ENCODE data around the gene LRIT1.

LRIT1 gene

GRCh38 chr10:84181631-84182030 is 59.7 kb downstream of the LRIT1 start:
- H3K27ac ChIP-seq = peak overlapping the region; percentile 95
- TF ChIP-seq, protein P1, sequence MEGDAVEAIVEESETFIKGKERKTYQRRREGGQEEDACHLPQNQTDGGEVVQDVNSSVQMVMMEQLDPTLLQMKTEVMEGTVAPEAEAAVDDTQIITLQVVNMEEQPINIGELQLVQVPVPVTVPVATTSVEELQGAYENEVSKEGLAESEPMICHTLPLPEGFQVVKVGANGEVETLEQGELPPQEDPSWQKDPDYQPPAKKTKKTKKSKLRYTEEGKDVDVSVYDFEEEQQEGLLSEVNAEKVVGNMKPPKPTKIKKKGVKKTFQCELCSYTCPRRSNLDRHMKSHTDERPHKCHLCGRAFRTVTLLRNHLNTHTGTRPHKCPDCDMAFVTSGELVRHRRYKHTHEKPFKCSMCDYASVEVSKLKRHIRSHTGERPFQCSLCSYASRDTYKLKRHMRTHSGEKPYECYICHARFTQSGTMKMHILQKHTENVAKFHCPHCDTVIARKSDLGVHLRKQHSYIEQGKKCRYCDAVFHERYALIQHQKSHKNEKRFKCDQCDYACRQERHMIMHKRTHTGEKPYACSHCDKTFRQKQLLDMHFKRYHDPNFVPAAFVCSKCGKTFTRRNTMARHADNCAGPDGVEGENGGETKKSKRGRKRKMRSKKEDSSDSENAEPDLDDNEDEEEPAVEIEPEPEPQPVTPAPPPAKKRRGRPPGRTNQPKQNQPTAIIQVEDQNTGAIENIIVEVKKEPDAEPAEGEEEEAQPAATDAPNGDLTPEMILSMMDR (conservative IDR thresholded peaks at IDR 0.05; ENCODE audit: low read depth) = no peak
- DNase-seq (ENCODE audit: low spot score) = no peak
- CTCF ChIA-PET = interaction anchor here (0.6 kb wide), 1 partner anchor 9 kb away, joined by 3 read pairs; no protein-coding TSS in a partner anchor
- POLR2A ChIA-PET (ENCODE audit: low non-redundant PET) = no interaction called here
